ENCODE results near the gene CBX4.

CBX4 gene

DNA sequence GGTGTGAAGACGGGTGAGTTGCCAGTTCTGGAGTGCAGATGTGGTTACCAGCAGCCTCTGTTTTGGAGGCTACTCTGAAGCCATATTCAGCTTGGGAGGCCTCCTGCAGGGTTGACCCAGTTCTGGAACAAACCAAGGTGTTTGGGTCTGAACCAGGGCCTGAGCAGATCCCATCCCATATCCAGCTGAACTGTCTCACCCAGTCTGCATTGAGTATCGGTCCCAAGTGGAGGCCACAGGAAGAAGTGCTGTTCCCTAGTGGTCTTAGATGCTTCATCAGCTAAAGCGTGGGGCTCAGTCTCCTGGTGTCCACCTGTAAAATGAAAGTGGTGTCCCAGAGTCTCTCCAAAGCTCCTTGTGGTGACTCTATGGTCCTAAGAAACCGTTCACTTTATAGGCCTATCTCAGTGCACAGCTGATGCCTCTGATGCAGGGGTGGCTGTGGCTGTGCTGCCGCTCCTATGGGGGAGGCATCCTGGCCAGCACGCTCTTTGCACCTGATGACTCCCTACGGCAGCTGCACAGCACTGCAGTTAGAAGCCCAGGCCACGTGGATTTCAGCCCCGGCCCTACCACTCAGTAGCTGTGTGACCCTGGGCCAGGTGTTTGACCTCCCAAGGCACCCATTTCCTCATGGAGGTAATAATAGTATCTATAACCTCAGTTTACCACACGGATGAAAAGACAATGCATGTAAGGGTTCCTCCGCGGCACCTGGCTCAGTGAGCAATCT lies 21.0 kb downstream of the CBX4 start:
- TF ChIP-seq, protein P1, sequence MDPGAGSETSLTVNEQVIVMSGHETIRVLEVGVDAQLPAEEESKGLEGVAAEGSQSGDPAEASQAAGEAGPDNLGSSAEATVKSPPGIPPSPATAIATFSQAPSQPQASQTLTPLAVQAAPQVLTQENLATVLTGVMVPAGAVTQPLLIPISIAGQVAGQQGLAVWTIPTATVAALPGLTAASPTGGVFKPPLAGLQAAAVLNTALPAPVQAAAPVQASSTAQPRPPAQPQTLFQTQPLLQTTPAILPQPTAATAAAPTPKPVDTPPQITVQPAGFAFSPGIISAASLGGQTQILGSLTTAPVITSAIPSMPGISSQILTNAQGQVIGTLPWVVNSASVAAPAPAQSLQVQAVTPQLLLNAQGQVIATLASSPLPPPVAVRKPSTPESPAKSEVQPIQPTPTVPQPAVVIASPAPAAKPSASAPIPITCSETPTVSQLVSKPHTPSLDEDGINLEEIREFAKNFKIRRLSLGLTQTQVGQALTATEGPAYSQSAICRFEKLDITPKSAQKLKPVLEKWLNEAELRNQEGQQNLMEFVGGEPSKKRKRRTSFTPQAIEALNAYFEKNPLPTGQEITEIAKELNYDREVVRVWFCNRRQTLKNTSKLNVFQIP (CRISPR knock-in tag; IDR thresholded peaks at IDR 0.05; ENCODE audit: borderline replicate concordance, low read depth), result no peak
- TF ChIP-seq SNAI2 (CRISPR knock-in tag; IDR thresholded peaks at IDR 0.05) (no peak), ZC3H10 (CRISPR knock-in tag; IDR thresholded peaks at IDR 0.05) (no peak), ZNF565 (CRISPR knock-in tag; conservative IDR thresholded peaks at IDR 0.05; ENCODE audit: low read depth) (no peak), ZNF70 (CRISPR knock-in tag; IDR thresholded peaks at IDR 0.05) (no peak), ARNTL (CRISPR knock-in tag; IDR thresholded peaks at IDR 0.05; ENCODE audit: borderline replicate concordance, low read depth) (no peak), PPARA (CRISPR knock-in tag; IDR thresholded peaks at IDR 0.05; ENCODE audit: borderline replicate concordance) (no peak), ZNF8 (CRISPR knock-in tag; IDR thresholded peaks at IDR 0.05) (no peak), ISL1 (CRISPR knock-in tag; IDR thresholded peaks at IDR 0.05) (no peak)
- TF ChIP-seq, protein P2, sequence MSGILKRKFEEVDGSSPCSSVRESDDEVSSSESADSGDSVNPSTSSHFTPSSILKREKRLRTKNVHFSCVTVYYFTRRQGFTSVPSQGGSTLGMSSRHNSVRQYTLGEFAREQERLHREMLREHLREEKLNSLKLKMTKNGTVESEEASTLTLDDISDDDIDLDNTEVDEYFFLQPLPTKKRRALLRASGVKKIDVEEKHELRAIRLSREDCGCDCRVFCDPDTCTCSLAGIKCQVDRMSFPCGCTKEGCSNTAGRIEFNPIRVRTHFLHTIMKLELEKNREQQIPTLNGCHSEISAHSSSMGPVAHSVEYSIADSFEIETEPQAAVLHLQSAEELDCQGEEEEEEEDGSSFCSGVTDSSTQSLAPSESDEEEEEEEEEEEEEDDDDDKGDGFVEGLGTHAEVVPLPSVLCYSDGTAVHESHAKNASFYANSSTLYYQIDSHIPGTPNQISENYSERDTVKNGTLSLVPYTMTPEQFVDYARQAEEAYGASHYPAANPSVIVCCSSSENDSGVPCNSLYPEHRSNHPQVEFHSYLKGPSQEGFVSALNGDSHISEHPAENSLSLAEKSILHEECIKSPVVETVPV (CRISPR knock-in tag; IDR thresholded peaks at IDR 0.05), result no peak
- TF ChIP-seq, protein P3, sequence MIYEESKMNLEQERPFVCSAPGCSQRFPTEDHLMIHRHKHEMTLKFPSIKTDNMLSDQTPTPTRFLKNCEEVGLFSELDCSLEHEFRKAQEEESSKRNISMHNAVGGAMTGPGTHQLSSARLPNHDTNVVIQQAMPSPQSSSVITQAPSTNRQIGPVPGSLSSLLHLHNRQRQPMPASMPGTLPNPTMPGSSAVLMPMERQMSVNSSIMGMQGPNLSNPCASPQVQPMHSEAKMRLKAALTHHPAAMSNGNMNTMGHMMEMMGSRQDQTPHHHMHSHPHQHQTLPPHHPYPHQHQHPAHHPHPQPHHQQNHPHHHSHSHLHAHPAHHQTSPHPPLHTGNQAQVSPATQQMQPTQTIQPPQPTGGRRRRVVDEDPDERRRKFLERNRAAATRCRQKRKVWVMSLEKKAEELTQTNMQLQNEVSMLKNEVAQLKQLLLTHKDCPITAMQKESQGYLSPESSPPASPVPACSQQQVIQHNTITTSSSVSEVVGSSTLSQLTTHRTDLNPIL (CRISPR knock-in tag; IDR thresholded peaks at IDR 0.05; ENCODE audit: low read depth), result no peak
- no peak for ATAC-seq

DNA sequence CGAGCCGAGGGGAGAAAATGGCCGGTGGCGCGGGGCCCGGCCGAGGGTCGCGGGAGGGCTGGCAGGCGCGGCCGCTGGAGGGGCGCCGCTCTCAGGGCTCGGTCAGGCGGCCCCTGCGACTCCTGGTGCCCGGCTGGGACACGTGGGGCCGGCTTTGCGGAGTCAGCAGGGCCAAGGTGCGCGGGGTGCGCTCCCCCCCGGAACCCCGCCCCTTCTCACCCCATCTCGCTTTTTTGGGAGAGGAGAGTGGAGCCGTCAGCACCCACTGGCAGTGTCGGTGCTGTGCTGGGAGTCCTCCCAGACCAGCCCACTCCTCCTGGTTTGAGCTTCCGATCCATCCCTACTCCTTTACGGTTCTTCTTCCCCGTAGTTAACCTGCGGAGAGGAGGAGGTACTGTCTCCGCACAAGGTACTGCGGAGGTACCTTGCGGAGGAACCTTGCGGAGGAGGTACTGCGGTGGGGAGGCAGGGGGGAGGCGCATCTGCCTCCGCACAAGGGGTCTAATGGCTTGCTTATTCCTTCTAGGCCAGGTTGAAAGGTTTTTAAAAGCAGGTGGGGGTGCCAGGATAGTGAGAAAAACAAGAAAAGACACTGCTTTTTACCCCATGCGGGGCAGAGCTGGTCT lies 23.3 kb downstream of the CBX4 start:
- no peak for ATAC-seq
- no peak for TF ChIP-seq SNAI2 (CRISPR knock-in tag; IDR thresholded peaks at IDR 0.05)
- TF ChIP-seq, protein P4, sequence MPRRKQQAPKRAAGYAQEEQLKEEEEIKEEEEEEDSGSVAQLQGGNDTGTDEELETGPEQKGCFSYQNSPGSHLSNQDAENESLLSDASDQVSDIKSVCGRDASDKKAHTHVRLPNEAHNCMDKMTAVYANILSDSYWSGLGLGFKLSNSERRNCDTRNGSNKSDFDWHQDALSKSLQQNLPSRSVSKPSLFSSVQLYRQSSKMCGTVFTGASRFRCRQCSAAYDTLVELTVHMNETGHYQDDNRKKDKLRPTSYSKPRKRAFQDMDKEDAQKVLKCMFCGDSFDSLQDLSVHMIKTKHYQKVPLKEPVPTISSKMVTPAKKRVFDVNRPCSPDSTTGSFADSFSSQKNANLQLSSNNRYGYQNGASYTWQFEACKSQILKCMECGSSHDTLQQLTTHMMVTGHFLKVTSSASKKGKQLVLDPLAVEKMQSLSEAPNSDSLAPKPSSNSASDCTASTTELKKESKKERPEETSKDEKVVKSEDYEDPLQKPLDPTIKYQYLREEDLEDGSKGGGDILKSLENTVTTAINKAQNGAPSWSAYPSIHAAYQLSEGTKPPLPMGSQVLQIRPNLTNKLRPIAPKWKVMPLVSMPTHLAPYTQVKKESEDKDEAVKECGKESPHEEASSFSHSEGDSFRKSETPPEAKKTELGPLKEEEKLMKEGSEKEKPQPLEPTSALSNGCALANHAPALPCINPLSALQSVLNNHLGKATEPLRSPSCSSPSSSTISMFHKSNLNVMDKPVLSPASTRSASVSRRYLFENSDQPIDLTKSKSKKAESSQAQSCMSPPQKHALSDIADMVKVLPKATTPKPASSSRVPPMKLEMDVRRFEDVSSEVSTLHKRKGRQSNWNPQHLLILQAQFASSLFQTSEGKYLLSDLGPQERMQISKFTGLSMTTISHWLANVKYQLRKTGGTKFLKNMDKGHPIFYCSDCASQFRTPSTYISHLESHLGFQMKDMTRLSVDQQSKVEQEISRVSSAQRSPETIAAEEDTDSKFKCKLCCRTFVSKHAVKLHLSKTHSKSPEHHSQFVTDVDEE (CRISPR knock-in tag; IDR thresholded peaks at IDR 0.05), result no peak
- TF ChIP-seq ZNF565 (CRISPR knock-in tag; conservative IDR thresholded peaks at IDR 0.05; ENCODE audit: low read depth), result no peak
- no peak for TF ChIP-seq ARNTL (CRISPR knock-in tag; IDR thresholded peaks at IDR 0.05; ENCODE audit: borderline replicate concordance, low read depth)
- TF ChIP-seq TOX (CRISPR knock-in tag; IDR thresholded peaks at IDR 0.05; ENCODE audit: borderline replicate concordance), result no peak
- TF ChIP-seq, protein P1 (CRISPR knock-in tag; IDR thresholded peaks at IDR 0.05; ENCODE audit: borderline replicate concordance, low read depth), result no peak
- TF ChIP-seq, protein P3 (CRISPR knock-in tag; IDR thresholded peaks at IDR 0.05; ENCODE audit: low read depth), result no peak
- no peak for TF ChIP-seq TCF4 (CRISPR knock-in tag; IDR thresholded peaks at IDR 0.05; ENCODE audit: borderline replicate concordance)
- TF ChIP-seq GLIS3 (CRISPR knock-in tag; IDR thresholded peaks at IDR 0.05), result no peak
- TF ChIP-seq, protein P2 (CRISPR knock-in tag; IDR thresholded peaks at IDR 0.05), result no peak
- TF ChIP-seq RARB (CRISPR knock-in tag; IDR thresholded peaks at IDR 0.05), result no peak
- TF ChIP-seq, protein P5, sequence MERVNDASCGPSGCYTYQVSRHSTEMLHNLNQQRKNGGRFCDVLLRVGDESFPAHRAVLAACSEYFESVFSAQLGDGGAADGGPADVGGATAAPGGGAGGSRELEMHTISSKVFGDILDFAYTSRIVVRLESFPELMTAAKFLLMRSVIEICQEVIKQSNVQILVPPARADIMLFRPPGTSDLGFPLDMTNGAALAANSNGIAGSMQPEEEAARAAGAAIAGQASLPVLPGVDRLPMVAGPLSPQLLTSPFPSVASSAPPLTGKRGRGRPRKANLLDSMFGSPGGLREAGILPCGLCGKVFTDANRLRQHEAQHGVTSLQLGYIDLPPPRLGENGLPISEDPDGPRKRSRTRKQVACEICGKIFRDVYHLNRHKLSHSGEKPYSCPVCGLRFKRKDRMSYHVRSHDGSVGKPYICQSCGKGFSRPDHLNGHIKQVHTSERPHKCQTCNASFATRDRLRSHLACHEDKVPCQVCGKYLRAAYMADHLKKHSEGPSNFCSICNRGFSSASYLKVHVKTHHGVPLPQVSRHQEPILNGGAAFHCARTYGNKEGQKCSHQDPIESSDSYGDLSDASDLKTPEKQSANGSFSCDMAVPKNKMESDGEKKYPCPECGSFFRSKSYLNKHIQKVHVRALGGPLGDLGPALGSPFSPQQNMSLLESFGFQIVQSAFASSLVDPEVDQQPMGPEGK (CRISPR knock-in tag; IDR thresholded peaks at IDR 0.05; ENCODE audit: borderline replicate concordance), result no peak
- no peak for TF ChIP-seq BACH2 (CRISPR knock-in tag; IDR thresholded peaks at IDR 0.05; ENCODE audit: borderline replicate concordance)
- TF ChIP-seq ZFP3 (CRISPR knock-in tag; IDR thresholded peaks at IDR 0.05), result no peak
- no peak for TF ChIP-seq OSR1 (CRISPR knock-in tag; IDR thresholded peaks at IDR 0.05)
- no peak for TF ChIP-seq ZFP30 (CRISPR knock-in tag; IDR thresholded peaks at IDR 0.05)
- no peak for TF ChIP-seq ZNF70 (CRISPR knock-in tag; IDR thresholded peaks at IDR 0.05)
- no peak for TF ChIP-seq ZC3H10 (CRISPR knock-in tag; IDR thresholded peaks at IDR 0.05)
- no peak for TF ChIP-seq PPARA (CRISPR knock-in tag; IDR thresholded peaks at IDR 0.05; ENCODE audit: borderline replicate concordance)

Data from SK-N-SH treated with all-trans-retinoic acid at 6 μM for 48 hours (cell line).